H1 (cell line): ENCODE measurements around the gene RASSF3. TPM values are rescaled to one million over a fixed set of nuclear protein-coding genes. Genes with fewer than 3 reads are reported as not detected.

ENCODE experiments used
- CTCF ChIA-PET: fragments of 300-600 bp; sonication (Branson Sonifier 250); formaldehyde crosslinking; loops from one replicate; lab custom pipeline; 2021; ENCODE audit not compliant: partially characterized antibody; lab: Charles Lee
- POLR2A ChIA-PET: fragments of 300-600 bp; sonication (Branson Sonifier 250); formaldehyde crosslinking; loops from one replicate; lab custom pipeline; 2021; ENCODE audit warnings: inconsistent platforms; ENCODE audit not compliant: partially characterized antibody; lab: Charles Lee
- DNase-seq, 2 experiments: peaks; one replicate each; pipeline versions ENCODE4 v3.0.0 to v3.0.0-alpha.2; 2010 to 2022; ENCODE audit warnings: low spot score in 2 of 2, low read depth in 1 of 2, mixed read lengths in 1 of 2
- FAIRE-seq: peaks from 2 replicates; lab custom pipeline; 2011; peaks lifted over from hg19 to GRCh38; lab: Jason Lieb, UNC
- H2AFZ ChIP-seq: 2 replicates; pipeline ENCODE4 v1.8.1; 2012; ENCODE audit warnings: low read length, inconsistent platforms
- H2AK5ac ChIP-seq: 2 replicates; pipeline ENCODE4 v1.6.1; 2013; ENCODE audit warnings: low read depth, low read length
- H2BK120ac ChIP-seq: replicated peaks from 2 replicates; pipeline ENCODE3; 2013; ENCODE audit warnings: low read depth, low read length, inconsistent platforms
- H2BK12ac ChIP-seq: 2 replicates; pipeline ENCODE4 v1.6.1; 2013; ENCODE audit warnings: low read depth, low read length
- H2BK15ac ChIP-seq: 2 replicates; pipeline ENCODE4 v1.6.1; 2013; ENCODE audit warnings: low read length
- H2BK20ac ChIP-seq: 2 replicates; pipeline ENCODE4 v1.6.1; 2013; ENCODE audit warnings: low read length
- H2BK5ac ChIP-seq: 2 replicates; pipeline ENCODE4 v1.6.1; 2013; ENCODE audit warnings: low read depth, low read length
- H3K14ac ChIP-seq: 2 replicates; pipeline ENCODE4 v1.6.1; 2013; ENCODE audit warnings: inconsistent platforms; ENCODE audit not compliant: insufficient read length
- H3K18ac ChIP-seq: 2 replicates; pipeline ENCODE4 v1.6.1; 2013; ENCODE audit warnings: low read length; ENCODE audit errors: extremely low read depth
- H3K23ac ChIP-seq: 2 replicates; pipeline ENCODE4 v1.6.1; 2013; ENCODE audit warnings: inconsistent platforms; ENCODE audit not compliant: insufficient read length
- H3K23me2 ChIP-seq: 2 replicates; pipeline ENCODE4 v1.6.1; 2013; ENCODE audit warnings: low read depth, low read length
- H3K27ac ChIP-seq: 2 replicates; pipeline ENCODE4 v1.6.1; 2011; ENCODE audit warnings: low read depth, low read length, inconsistent platforms
- H3K27me3 ChIP-seq, 4 experiments: replicated peaks in 1 of 4; 1 replicate in 1 of 4; 2 replicates in 3 of 4; pipeline versions ENCODE4 v1.6.1 to v1.8.1; 2011 to 2013; ENCODE audit warnings: low read length in 3 of 4, mild to moderate bottlenecking in 3 of 4, inconsistent platforms in 2 of 4, mixed read lengths in 2 of 4, moderate library complexity in 1 of 4; ENCODE audit not compliant: control insufficient read depth in 3 of 4, insufficient read depth in 3 of 4; ENCODE audit errors: extremely low read depth in 1 of 4
- H3K36me3 ChIP-seq, 4 experiments: 2 replicates each; pipeline versions ENCODE4 v1.6.1 to v1.8.1; 2011 to 2013; ENCODE audit warnings: mild to moderate bottlenecking in 4 of 4, low read length in 3 of 4, moderate library complexity in 2 of 4, control low read depth in 1 of 4, inconsistent platforms in 1 of 4; ENCODE audit not compliant: insufficient read depth in 4 of 4, control insufficient read depth in 2 of 4
- H3K4ac ChIP-seq: replicated peaks from 2 replicates; pipeline ENCODE3; 2013; ENCODE audit warnings: low read length, low read depth, mixed read lengths, inconsistent platforms; ENCODE audit not compliant: insufficient read length
- H3K4me1 ChIP-seq, 4 experiments: replicated peaks in 1 of 4; 1 replicate in 1 of 4; 2 replicates in 3 of 4; pipeline versions ENCODE4 v1.6.1 to v1.8.1; 2011 to 2013; ENCODE audit warnings: low read length in 3 of 4, inconsistent platforms in 2 of 4, mixed read lengths in 1 of 4; ENCODE audit not compliant: insufficient read depth in 4 of 4, control insufficient read depth in 3 of 4
- H3K4me2 ChIP-seq, 2 experiments: 2 replicates each; pipeline versions ENCODE4 v1.6.1 to v1.8.1; 2011 to 2013; ENCODE audit warnings: low read depth in 2 of 2, low read length in 2 of 2, control low read depth in 1 of 2, inconsistent platforms in 1 of 2, mild to moderate bottlenecking in 1 of 2; ENCODE audit not compliant: insufficient read depth in 1 of 2
- H3K4me3 ChIP-seq, 4 experiments: fragments of 200-600, 300-600 bp in 1 of 4; sonication (generic), shearing (Covaris generic), sonication (Bioruptor Twin) in 1 of 4; 2 replicates each; pipeline versions ENCODE4 v1.5.1 to v1.8.1; 2011 to 2016; ENCODE audit warnings: low read length in 4 of 4, low read depth in 3 of 4, control low read depth in 2 of 4, inconsistent platforms in 2 of 4, mild to moderate bottlenecking in 2 of 4, mixed read lengths in 1 of 4, moderate library complexity in 1 of 4; ENCODE audit not compliant: insufficient read depth in 2 of 4; ENCODE audit errors: extremely low read depth in 1 of 4
- H3K56ac ChIP-seq: replicated peaks from 2 replicates; pipeline ENCODE3; 2013; ENCODE audit warnings: low read depth, mild to moderate bottlenecking, mixed read lengths, low read length, inconsistent platforms; ENCODE audit not compliant: insufficient read length
- H3K79me1 ChIP-seq: 2 replicates; pipeline ENCODE4 v1.6.1; 2013; ENCODE audit warnings: low read depth, low read length, control low read depth
- H3K79me2 ChIP-seq, 2 experiments: 2 replicates each; pipeline versions ENCODE4 v1.6.1 to v1.8.1; 2012 to 2013; ENCODE audit warnings: low read length in 2 of 2, mild to moderate bottlenecking in 2 of 2, inconsistent platforms in 1 of 2; ENCODE audit not compliant: insufficient read depth in 2 of 2, control insufficient read depth in 1 of 2
- H3K9ac ChIP-seq, 4 experiments: replicated peaks in 1 of 4; 1 replicate in 1 of 4; 2 replicates in 3 of 4; pipeline versions ENCODE4 v1.6.1 to v1.8.1; 2011 to 2013; ENCODE audit warnings: low read depth in 3 of 4, low read length in 3 of 4, control low read depth in 2 of 4, mild to moderate bottlenecking in 2 of 4, moderate library complexity in 2 of 4, inconsistent platforms in 1 of 4; ENCODE audit errors: extremely low read depth in 1 of 4
- H3K9me3 ChIP-seq, 2 experiments: 2 replicates each; pipeline versions ENCODE4 v1.6.1 to v1.8.1; 2012 to 2013; ENCODE audit warnings: mild to moderate bottlenecking in 2 of 2, moderate library complexity in 2 of 2, control low read depth in 1 of 2, inconsistent platforms in 1 of 2, low read depth in 1 of 2, low read length in 1 of 2, mixed read lengths in 1 of 2; ENCODE audit not compliant: insufficient read depth in 2 of 2
- H4K20me1 ChIP-seq, 2 experiments: replicated peaks in 1 of 2; 2 replicates each; pipeline versions ENCODE3 to v1.8.1; 2011 to 2013; ENCODE audit warnings: inconsistent platforms in 2 of 2, low read length in 2 of 2, mild to moderate bottlenecking in 1 of 2; ENCODE audit not compliant: insufficient read depth in 2 of 2, control insufficient read depth in 1 of 2
- H4K5ac ChIP-seq: 2 replicates; pipeline ENCODE4 v1.6.1; 2013; ENCODE audit warnings: low read length, low read depth, mixed read lengths, inconsistent platforms; ENCODE audit not compliant: insufficient read length
- H4K8ac ChIP-seq: 2 replicates; pipeline ENCODE4 v1.8.0; 2013; ENCODE audit warnings: mild to moderate bottlenecking, moderate library complexity, low read length, inconsistent platforms; ENCODE audit not compliant: insufficient read depth; ENCODE audit errors: extremely low read depth
- H4K91ac ChIP-seq: replicated peaks from 2 replicates; pipeline ENCODE3; 2013; ENCODE audit warnings: low read length, mixed read lengths, inconsistent platforms; ENCODE audit not compliant: insufficient read length
- ASH2L ChIP-seq: fragments of 200-600, 300-600 bp; sonication (generic); IDR thresholded peaks from one replicate; pipeline ENCODE4 v1.7.1; 2017; ENCODE audit warnings: low read length
- ATF3 ChIP-seq: IDR thresholded peaks from 2 replicates; pipeline ENCODE4 v1.6.1; 2011; ENCODE audit warnings: low read depth, mild to moderate bottlenecking, low read length; ENCODE audit not compliant: insufficient read depth
- BRCA1 ChIP-seq: IDR thresholded peaks from 2 replicates; pipeline ENCODE4 v1.6.1; 2012; ENCODE audit warnings: low read depth, low read length, improper control_type of control experiment
- CHD1 ChIP-seq: IDR thresholded peaks from 2 replicates; pipeline ENCODE4 v1.6.1; 2012; ENCODE audit warnings: low read depth, low read length, improper control_type of control experiment
- CTBP2 ChIP-seq: IDR thresholded peaks from 2 replicates; pipeline ENCODE4 v1.7.0; 2011; ENCODE audit warnings: borderline replicate concordance, mild to moderate bottlenecking, moderate library complexity, mixed read lengths, low read length; ENCODE audit not compliant: insufficient read depth, insufficient read length
- JUND ChIP-seq: IDR thresholded peaks from 2 replicates; pipeline ENCODE4 v1.6.1; 2011; ENCODE audit warnings: mild to moderate bottlenecking, improper control_type of control experiment, low read length
- KDM1A ChIP-seq: fragments of 200-600, 300-600 bp; sonication (generic); IDR thresholded peaks from 2 replicates; pipeline ENCODE4 v1.7.1; 2016; ENCODE audit warnings: mild to moderate bottlenecking, low read length, borderline replicate concordance
- POLR2A ChIP-seq, 2 experiments: IDR thresholded peaks; 1 replicate in 1 of 2; 2 replicates in 1 of 2; pipeline ENCODE4 v1.6.1; 2011; ENCODE audit warnings: low read depth in 2 of 2, low read length in 2 of 2, mild to moderate bottlenecking in 2 of 2; ENCODE audit errors: control extremely low read depth in 1 of 2
- POLR2AphosphoS5 ChIP-seq: IDR thresholded peaks from 2 replicates; pipeline ENCODE4 v1.6.1; 2011; ENCODE audit warnings: low read depth, low read length
- SAP30 ChIP-seq: fragments of 300-600 bp; sonication (generic); IDR thresholded peaks from 2 replicates; pipeline ENCODE4 v1.7.1; 2012; ENCODE audit warnings: low read length, moderate library complexity, mild to moderate bottlenecking, inconsistent platforms; ENCODE audit not compliant: insufficient read depth, insufficient replicate concordance
- TAF1 ChIP-seq: IDR thresholded peaks from 2 replicates; pipeline ENCODE4 v1.6.1; 2011; ENCODE audit warnings: mild to moderate bottlenecking, low read depth, low read length
- TAF7 ChIP-seq: optimal IDR thresholded peaks from 2 replicates; pipeline ENCODE3; 2011; ENCODE audit warnings: low read depth, mild to moderate bottlenecking, inconsistent platforms, low read length, moderate library complexity, borderline replicate concordance
- TBP ChIP-seq: IDR thresholded peaks from 2 replicates; pipeline ENCODE4 v1.6.1; 2011; ENCODE audit warnings: low read depth, low read length, improper control_type of control experiment
- WGBS, 2 experiments: shearing (Covaris generic) in 1 of 2; methylation state at CpG; one replicate each; pipeline versions ENCODE4 v1.1.6 to v1.1.7; 2013 to 2015; ENCODE audit warnings: low lambda C conversion rate in 2 of 2, mixed read lengths in 2 of 2, inconsistent platforms in 1 of 2, low coverage in 1 of 2, missing lambda C conversion rate in 1 of 2; ENCODE audit not compliant: insufficient replicate concordance in 2 of 2, insufficient coverage in 1 of 2, insufficient read length in 1 of 2; ENCODE audit errors: extremely low coverage in 1 of 2, missing lambda C conversion rate in 1 of 2; 5-methylcytosine and 5-hydroxymethylcytosine counted together
- polyA plus RNA-seq, 7 experiments: library from polyadenylated mRNA; depleted of rRNA in 3 of 7; stranded (reverse) in 5 of 7; unstranded in 2 of 7; fragments of >200 nt in 5 of 7; fragments of 200-250 nt in 2 of 7; gene quantifications; 1 replicate in 5 of 7; 2 replicates in 1 of 7; 4 replicates in 1 of 7; pipeline versions ENCODE4 v1.2.1 to v1.2.3, GENCODE V29; 2011 to 2013; ENCODE audit warnings: missing spikeins in 2 of 7, mixed read lengths in 2 of 7
- total RNA-seq: library from RNA; stranded (reverse); fragmentation: NEBNext Ultra II Directional; extraction: Animal tissue kit (Norgen Biotek cat#: 25700); gene quantifications from 2 replicates; pipeline ENCODE4 v1.2.1, GENCODE V29; 2021
- TF ChIP-seq, protein P1 (sequence below): IDR thresholded peaks from 2 replicates; pipeline ENCODE4 v1.6.1; 2012; ENCODE audit warnings: inconsistent platforms

The RASSF3 gene
- total and polyA plus RNA-seq, 2 of the 8 experiments (the other 6 are each of a cell fraction or from before 2014, with no cell fraction given) = 19.1 to 64.3 TPM

GRCh38 chr12:64603183-64603841, 7.0 kb upstream of the RASSF3 start:
- Histone ChIP-seq H3K23me2 (no peaks in the 10 kb centered on the region), H2BK12ac (no peak overlapping the region), H2AK5ac (no peak overlapping the region), H2BK5ac (no peak overlapping the region), H2BK15ac (no peak overlapping the region), H3K56ac (no peak overlapping the region), H2BK20ac (no peak overlapping the region), H3K4me1 (no peaks in the 10 kb centered on the region), H3K9ac (no peak overlapping the region), H3K9me3 (no peaks in the 10 kb centered on the region), H3K79me1 (no peaks in the 10 kb centered on the region), H2AFZ (no peak overlapping the region), H4K91ac (no peak overlapping the region), H4K20me1 (no peaks in the 10 kb centered on the region), H3K4me3 (no peak overlapping the region), H3K27ac (no peak overlapping the region), H3K4me2 (no peak overlapping the region), H4K5ac (no peak overlapping the region), H3K23ac (no peak overlapping the region), H3K36me3 (no peaks in the 10 kb centered on the region), H3K4ac (no peak overlapping the region), H4K8ac (no peak overlapping the region), H3K27me3 (no peaks in the 10 kb centered on the region), H3K79me2 (no peaks in the 10 kb centered on the region), H2BK120ac (no peak overlapping the region), H3K14ac (no peak overlapping the region), H3K18ac (no peak overlapping the region)
- ChIA-PET CTCF (interaction anchor here (0.6 to 1.6 kb wide), 6 partner anchors 9 to 73 kb away, joined by 3 to 6 read pairs (median 3); no protein-coding TSS in a partner anchor), POLR2A (no interaction called here)
- no peak for FAIRE-seq
- TF ChIP-seq ATF3 = no peak
- TF ChIP-seq CHD1 = no peak
- no peak for TF ChIP-seq BRCA1
- no peak for TF ChIP-seq SAP30
- no peak for TF ChIP-seq POLR2A (IDR thresholded peaks at IDR 0.05; ENCODE audit: control extremely low read depth in 1 of 2, low read depth in 2 of 2, low read length in 2 of 2)
- TF ChIP-seq TAF1 = no peak
- TF ChIP-seq TBP = no peak
- TF ChIP-seq JUND = no peak
- no peak for TF ChIP-seq TAF7
- TF ChIP-seq CTBP2 = no peak
- no peak for TF ChIP-seq KDM1A
- TF ChIP-seq, protein P1, sequence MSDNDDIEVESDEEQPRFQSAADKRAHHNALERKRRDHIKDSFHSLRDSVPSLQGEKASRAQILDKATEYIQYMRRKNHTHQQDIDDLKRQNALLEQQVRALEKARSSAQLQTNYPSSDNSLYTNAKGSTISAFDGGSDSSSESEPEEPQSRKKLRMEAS = no peak
- TF ChIP-seq POLR2AphosphoS5 = no peak
- TF ChIP-seq ASH2L = no peak
- no peak for DNase-seq
- WGBS, 2 experiments = 84% methylated on average over 4 of the region's 4 CpGs; no CpG with 5 or more reads in 1 of the 2 experiments
